Measurements from ENCODE around the gene DNAH7.

- TF ChIP-seq CTCF (conservative IDR thresholded peaks at IDR 0.05; ENCODE audit: low read depth, low read length) (no peak), NFE2L2 (IDR thresholded peaks at IDR 0.05; ENCODE audit: low read depth, low read length) (no peak), CHD1 (IDR thresholded peaks at IDR 0.05; ENCODE audit: low read depth, low read length) (no peak), SMC3 (IDR thresholded peaks at IDR 0.05; ENCODE audit: low read depth, low read length) (no peak), BHLHE40 (IDR thresholded peaks at IDR 0.05; ENCODE audit: low read depth, low read length) (no peak), POLR2A (IDR thresholded peaks at IDR 0.05; ENCODE audit: low read depth, low read length) (no peak), MXI1 (IDR thresholded peaks at IDR 0.05; ENCODE audit: borderline replicate concordance, low read depth, low read length) (no peak), ELK1 (IDR thresholded peaks at IDR 0.05; ENCODE audit: borderline replicate concordance, low read depth, low read length) (no peak), FOS (IDR thresholded peaks at IDR 0.05; ENCODE audit: low read depth, low read length) (no peak), RCOR1 (IDR thresholded peaks at IDR 0.05; ENCODE audit: insufficient replicate concordance, low read length) (no peak)
Measured at GRCh38 chr2:195834836-195835235, 233.8 kb downstream of the DNAH7 start.

Measured in IMR-90 (cell line).